BLaER1 (cell line): ENCODE measurements around the gene CXCR2.
"Not testable (repeated sequence)": the region's sequence is repeated elsewhere in the genome, so short reads cannot be mapped to it uniquely, and the experiment has no call there.

Experiments
- H3K27ac ChIP-seq: shearing (Covaris generic); formaldehyde crosslinking; 2 replicates; pipeline ENCODE4 v1.8.1; 2022
- H3K27me3 ChIP-seq: shearing (Covaris generic); formaldehyde crosslinking; 2 replicates; pipeline ENCODE4 v1.8.1; 2022
- H3K36me3 ChIP-seq: shearing (Covaris generic); formaldehyde crosslinking; 2 replicates; pipeline ENCODE4 v1.8.1; 2022
- H3K4me1 ChIP-seq: shearing (Covaris generic); formaldehyde crosslinking; 2 replicates; pipeline ENCODE4 v1.8.1; 2022
- H3K4me2 ChIP-seq: shearing (Covaris generic); formaldehyde crosslinking; 2 replicates; pipeline ENCODE4 v1.8.1; 2022
- H3K4me3 ChIP-seq: shearing (Covaris generic); formaldehyde crosslinking; 2 replicates; pipeline ENCODE4 v1.8.1; 2022
- H3K9ac ChIP-seq: shearing (Covaris generic); formaldehyde crosslinking; 2 replicates; pipeline ENCODE4 v1.8.1; 2022
- H3K9me3 ChIP-seq: shearing (Covaris generic); formaldehyde crosslinking; 2 replicates; pipeline ENCODE4 v1.8.1; 2022
- H4K20me1 ChIP-seq: shearing (Covaris generic); formaldehyde crosslinking; 2 replicates; pipeline ENCODE4 v1.8.1; 2022
- Cebpa-rat ChIP-seq: shearing (Covaris generic); IDR thresholded peaks from 2 replicates; pipeline ENCODE4 v1.8.1; 2022

Gene CXCR2

DNA sequence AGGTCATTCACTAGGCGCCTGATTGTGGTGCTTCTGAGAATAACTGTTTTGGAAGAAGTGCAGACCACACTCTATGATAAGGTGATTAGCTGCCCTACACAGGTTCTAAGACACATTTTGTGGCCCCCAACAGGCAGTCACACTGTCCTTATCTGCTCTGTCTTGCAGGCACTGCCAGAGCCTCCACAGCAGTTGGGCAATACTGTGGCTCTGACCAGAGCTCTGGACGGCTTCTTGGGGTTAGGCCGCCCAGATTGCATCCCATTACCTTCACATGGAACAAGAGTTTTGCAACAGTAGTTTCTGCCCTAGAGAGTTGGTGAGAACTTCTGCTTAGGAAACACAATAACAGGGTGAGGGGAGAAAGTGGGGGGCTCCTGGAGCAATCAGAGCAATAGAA lies 34.1 kb upstream of the CXCR2 start:
- Histone ChIP-seq H3K27me3 (no peaks in the 10 kb centered on the region), H3K27ac (no peak overlapping the region)

DNA sequence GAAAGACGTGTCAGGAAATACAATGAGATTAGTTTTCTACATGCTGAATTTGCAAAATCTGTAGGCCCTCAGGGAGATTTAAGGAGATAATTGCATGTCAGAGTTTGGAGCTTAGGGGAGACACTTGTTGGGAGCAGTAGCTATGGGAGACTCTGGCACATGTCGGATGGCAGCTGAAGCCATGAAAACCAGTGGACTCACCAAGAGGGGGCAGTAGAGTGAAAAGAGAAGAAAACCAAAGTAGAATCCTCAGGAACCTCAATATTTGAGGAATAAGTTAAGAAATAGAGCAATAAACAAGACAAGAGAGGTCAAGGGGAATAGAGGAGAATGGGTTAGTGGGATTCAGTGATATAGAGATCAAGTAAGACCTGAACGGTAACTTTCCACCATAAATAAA lies 31.9 kb upstream of the CXCR2 start:
- Histone ChIP-seq H3K4me1 (no peaks in the 10 kb centered on the region), H3K9ac (no peak overlapping the region), H3K27me3 (no peaks in the 10 kb centered on the region), H3K4me2 (no peak overlapping the region), H3K36me3 (no peaks in the 10 kb centered on the region), H3K4me3 (no peak overlapping the region), H3K9me3 (no peaks in the 10 kb centered on the region), H4K20me1 (no peaks in the 10 kb centered on the region), H3K27ac (no peak overlapping the region)
- TF ChIP-seq Cebpa-rat: no peak

More for the DNA sequence above, 34.1 kb upstream of the CXCR2 start:
- no peak overlapping the region for H3K4me3 ChIP-seq
- TF ChIP-seq Cebpa-rat: no peak
- H4K20me1 ChIP-seq: no peaks in the 10 kb centered on the region
- no peaks in the 10 kb centered on the region for H3K36me3 ChIP-seq
- peaks cover 9% of the 10 kb centered on the region for H3K9me3 ChIP-seq
- H3K4me2 ChIP-seq: no peak overlapping the region
- H3K4me1 ChIP-seq: no peaks in the 10 kb centered on the region
- H3K9ac ChIP-seq: no peak overlapping the region

DNA sequence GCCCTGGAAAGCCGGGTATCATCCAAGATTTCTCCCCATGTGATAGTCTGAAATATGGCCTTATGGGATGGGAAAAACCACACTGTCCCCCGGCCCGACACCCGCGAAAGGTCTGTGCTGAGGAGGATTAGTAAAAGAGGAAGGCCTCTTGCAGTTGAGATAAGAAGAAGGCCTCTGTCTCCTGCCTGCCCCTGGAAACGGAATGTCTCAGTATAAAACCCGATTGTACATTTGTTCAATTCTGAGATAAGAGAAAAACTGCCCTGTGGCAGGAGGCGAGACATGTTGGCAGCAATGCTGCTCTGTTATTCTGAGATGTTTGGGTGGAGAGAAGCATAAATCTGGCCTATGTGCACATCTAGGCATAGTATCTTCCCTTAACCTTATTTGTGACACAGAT lies 30.0 kb upstream of the CXCR2 start:
- Histone ChIP-seq H3K36me3 (no peaks in the 10 kb centered on the region), H3K4me2 (no peak overlapping the region), H3K9me3 (peaks cover 4% of the 10 kb centered on the region; the same call in 1 of the 2 replicates), H3K27me3 (no peaks in the 10 kb centered on the region), H3K4me3 (no peak overlapping the region), H3K9ac (no peak overlapping the region), H4K20me1 (no peaks in the 10 kb centered on the region), H3K27ac (no peak overlapping the region), H3K4me1 (no peaks in the 10 kb centered on the region)
- TF ChIP-seq Cebpa-rat: no peak

DNA sequence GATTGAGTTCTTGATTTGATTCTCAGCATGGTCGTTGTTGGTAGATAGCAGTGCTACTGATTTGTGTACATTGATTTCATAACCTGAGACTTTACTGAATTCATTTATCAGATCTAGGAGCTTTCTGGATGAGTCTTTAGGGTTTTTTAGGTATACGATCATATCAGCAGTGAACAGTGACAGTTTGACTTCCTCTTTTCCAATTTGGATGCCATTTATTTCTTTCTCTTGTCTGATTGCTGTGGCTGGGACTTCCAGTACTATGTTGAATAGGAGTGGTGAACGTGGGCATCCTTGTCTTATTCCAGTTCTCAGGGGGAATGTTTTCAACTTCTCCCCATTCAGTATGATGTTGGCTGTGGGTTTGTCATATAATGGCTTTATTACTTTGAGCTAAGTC lies 27.9 kb upstream of the CXCR2 start:
- H3K4me2 ChIP-seq: no peak overlapping the region

DNA sequence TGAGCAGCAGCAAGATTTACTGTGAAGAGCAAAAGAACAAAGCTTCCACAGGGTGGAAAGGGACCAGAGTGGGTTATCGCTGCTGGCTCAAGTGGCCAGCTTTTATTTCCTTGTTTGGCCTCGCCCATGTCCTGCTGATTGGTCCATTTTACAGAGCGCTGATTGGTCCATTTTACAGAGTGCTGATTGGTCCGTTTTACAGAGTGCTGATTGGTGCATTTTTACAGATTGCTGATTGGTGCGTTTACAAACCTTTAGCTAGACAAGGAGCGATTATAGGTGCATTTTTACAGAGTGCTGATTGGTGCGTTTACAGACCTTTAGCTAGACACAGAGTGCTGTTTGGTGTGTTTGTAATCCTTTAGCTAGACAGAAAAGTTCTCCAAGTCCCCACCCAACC lies 17.0 kb upstream of the CXCR2 start:
- not testable (repeated sequence) for H3K27me3 ChIP-seq, H3K4me1 ChIP-seq, H3K27ac ChIP-seq, H3K4me2 ChIP-seq, H3K9ac ChIP-seq, H3K36me3 ChIP-seq, H3K4me3 ChIP-seq, H4K20me1 ChIP-seq
- peaks cover 54% of the 10 kb centered on the region for H3K9me3 ChIP-seq

More for the DNA sequence above, 27.9 kb upstream of the CXCR2 start:
- no peaks in the 10 kb centered on the region for H3K27me3 ChIP-seq
- no peak overlapping the region for H3K27ac ChIP-seq
- H3K4me3 ChIP-seq: no peak overlapping the region
- no peaks in the 10 kb centered on the region for H3K36me3 ChIP-seq
- peaks cover 4% of the 10 kb centered on the region; the same call in 1 of the 2 replicates for H3K9me3 ChIP-seq
- H3K4me1 ChIP-seq: no peaks in the 10 kb centered on the region
- H4K20me1 ChIP-seq: no peaks in the 10 kb centered on the region
- no peak for TF ChIP-seq Cebpa-rat
- H3K9ac ChIP-seq: no peak overlapping the region

DNA sequence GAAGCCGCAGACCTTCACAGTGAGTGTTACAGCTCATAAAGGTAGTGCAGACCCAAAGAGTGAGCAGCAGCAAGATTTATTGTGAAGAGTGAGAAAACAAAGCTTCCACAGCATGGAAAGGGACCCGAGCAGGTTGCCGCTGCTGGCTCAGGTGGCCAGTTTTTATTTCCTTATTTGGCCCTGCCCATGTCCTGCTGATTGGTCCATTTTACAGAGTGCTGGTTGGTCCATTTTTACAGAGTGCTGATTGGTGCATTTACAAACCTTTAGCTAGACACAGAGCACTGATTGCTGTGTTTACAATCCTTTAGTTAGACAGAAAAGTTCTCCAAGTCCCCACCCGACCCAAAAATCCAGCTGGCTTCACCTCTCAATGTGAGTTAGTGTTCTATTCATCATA lies 4.0 kb upstream of the CXCR2 start:
- H3K27me3 ChIP-seq, H4K20me1 ChIP-seq, H3K9ac ChIP-seq, H3K4me3 ChIP-seq, H3K27ac ChIP-seq, H3K4me2 ChIP-seq, H3K36me3 ChIP-seq: not testable (repeated sequence)
- Histone ChIP-seq H3K9me3 (peaks cover 41% of the 10 kb centered on the region), H3K4me1 (peaks cover 15% of the 10 kb centered on the region; the same call in 1 of the 2 replicates)

DNA sequence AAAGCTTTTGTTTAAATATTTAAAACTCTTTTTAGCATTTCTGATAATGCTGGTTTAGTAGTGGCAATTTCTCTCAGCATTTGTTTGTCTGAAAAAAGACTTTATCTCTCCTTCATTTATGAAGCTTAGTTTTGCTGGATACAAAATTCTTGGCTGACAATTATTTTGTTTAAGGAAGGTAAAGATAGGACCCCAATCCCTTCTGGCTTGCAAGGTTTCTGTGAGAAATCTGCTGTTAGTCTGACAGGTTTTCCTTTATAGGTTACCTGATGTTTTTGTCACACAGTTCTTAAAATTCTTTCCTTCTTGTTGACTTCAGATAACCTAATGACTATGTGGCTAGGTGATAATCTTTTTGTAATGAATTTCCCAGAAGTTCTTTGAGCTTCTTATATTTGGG lies 3.5 kb upstream of the CXCR2 start:
- not testable (repeated sequence) for H3K27me3 ChIP-seq, H3K4me3 ChIP-seq, H3K36me3 ChIP-seq, H4K20me1 ChIP-seq, H3K4me2 ChIP-seq, H3K27ac ChIP-seq, H3K9ac ChIP-seq
- H3K4me1 ChIP-seq: peaks cover 15% of the 10 kb centered on the region; the same call in 1 of the 2 replicates
- peaks cover 36% of the 10 kb centered on the region for H3K9me3 ChIP-seq

DNA sequence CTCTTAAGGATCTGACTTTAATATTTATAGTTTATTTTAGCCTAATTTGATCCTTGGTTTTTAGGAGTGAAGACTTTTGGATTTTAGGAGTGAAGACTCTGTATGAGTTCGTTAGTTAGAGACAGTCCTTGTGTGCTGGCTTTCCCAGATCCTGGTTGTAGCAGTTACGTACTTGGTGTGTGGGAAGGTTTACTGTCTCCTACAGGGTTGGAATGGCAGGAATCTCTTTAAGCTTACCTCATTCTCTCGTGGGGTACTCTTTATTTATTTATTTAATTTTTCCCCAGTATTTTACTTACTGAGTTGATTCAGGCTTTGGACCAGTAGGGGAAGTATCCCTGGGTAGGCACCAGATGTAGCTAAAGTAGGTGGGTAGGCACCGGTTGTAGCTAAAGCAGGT lies 1.8 kb upstream of the CXCR2 start:
- no peaks in the 10 kb centered on the region for H4K20me1 ChIP-seq
- H3K9me3 ChIP-seq: peaks cover 27% of the 10 kb centered on the region
- no peak overlapping the region for H3K4me2 ChIP-seq
- H3K27me3 ChIP-seq: no peaks in the 10 kb centered on the region
- no peak overlapping the region for H3K9ac ChIP-seq
- peaks cover 15% of the 10 kb centered on the region; the same call in 1 of the 2 replicates for H3K4me1 ChIP-seq
- H3K4me3 ChIP-seq: no peak overlapping the region
- TF ChIP-seq Cebpa-rat: no peak
- no peak overlapping the region for H3K27ac ChIP-seq
- no peaks in the 10 kb centered on the region for H3K36me3 ChIP-seq

DNA sequence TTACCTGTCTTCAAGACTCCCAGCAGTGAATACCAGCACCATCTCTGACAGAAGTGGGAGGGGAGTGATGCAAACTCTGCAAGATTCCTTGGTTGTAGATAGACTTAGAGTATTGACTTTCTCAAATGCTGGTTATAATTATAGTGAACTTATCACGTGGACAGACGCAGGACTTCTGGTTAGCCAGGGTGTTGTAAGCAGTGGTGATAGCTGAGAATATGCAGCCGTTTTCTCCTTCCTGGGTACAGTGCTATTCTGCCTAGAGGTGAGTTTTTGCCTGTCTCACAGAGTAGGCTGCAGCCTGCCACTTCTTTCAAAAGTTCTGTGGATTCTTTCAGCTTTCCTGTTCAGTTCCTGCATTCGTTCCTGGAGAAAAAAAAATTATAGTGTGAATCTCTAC lies 733 bp upstream of the CXCR2 start:
- H3K9ac ChIP-seq: no peak overlapping the region
- H3K36me3 ChIP-seq: no peaks in the 10 kb centered on the region
- no peak for TF ChIP-seq Cebpa-rat
- peak overlapping the region; percentile 68 for H3K4me2 ChIP-seq
- H4K20me1 ChIP-seq: no peaks in the 10 kb centered on the region
- H3K27me3 ChIP-seq: no peaks in the 10 kb centered on the region
- no peak overlapping the region for H3K4me3 ChIP-seq
- peaks cover 15% of the 10 kb centered on the region; the same call in 1 of the 2 replicates for H3K4me1 ChIP-seq
- peak overlapping the region; percentile 35; the same call in 1 of the 2 replicates for H3K27ac ChIP-seq
- peaks cover 27% of the 10 kb centered on the region for H3K9me3 ChIP-seq

DNA sequence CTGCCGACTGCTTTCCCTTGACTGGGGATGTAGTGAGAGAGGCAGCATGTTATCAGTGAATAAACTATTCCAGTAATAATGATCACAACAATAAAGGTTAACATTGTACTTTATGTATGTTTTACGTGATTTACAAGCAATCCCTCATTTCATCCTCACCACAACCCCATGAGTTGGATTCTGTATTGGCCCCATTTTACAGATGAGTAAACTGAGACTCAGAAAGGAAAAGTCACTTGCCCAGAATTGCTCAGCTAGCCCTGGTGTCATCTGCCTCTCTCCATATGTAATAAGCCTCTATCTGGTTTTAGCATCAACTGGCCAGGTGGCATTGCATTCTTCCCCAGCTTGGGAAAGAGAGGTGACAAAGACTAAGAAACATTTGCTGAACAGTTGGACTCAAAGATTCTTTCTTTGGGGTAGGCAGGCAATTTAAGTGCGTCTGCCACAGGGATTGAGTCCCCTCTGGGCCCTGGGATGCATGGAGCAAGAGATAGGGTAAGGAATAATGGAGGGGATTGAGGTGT lies 2.2 kb downstream of the CXCR2 start:
- no peaks in the 10 kb centered on the region for H3K36me3 ChIP-seq
- no peak overlapping the region for H3K4me2 ChIP-seq
- no peak overlapping the region for H3K27ac ChIP-seq
- no peak for TF ChIP-seq Cebpa-rat
- H3K9me3 ChIP-seq: peaks cover 10% of the 10 kb centered on the region
- H3K4me1 ChIP-seq: peaks cover 15% of the 10 kb centered on the region; the same call in 1 of the 2 replicates
- no peaks in the 10 kb centered on the region for H3K27me3 ChIP-seq
- no peak overlapping the region for H3K4me3 ChIP-seq
- H3K9ac ChIP-seq: no peak overlapping the region
- no peaks in the 10 kb centered on the region for H4K20me1 ChIP-seq
